GM12878 (cell line): ENCODE measurements around the gene PCED1A. TPM values are rescaled to one million over a fixed set of nuclear protein-coding genes. Genes with fewer than 3 reads are reported as not detected.

Source experiments
- ATAC-seq: fragments of 200-7000 bp; cut with Tn5 transposase; 3 replicates; pipeline ENCODE4 v1.9.1; 2020; ENCODE audit warnings: mild to moderate bottlenecking, moderate library complexity
- BruUV-seq: library from RNA; stranded (reverse); fragments of 400-500 nt; replicated peaks from 2 replicates; lab custom pipeline; 2021; lab: Mats Ljungman, UMichigan
- CTCF ChIA-PET: fragments of 300-600 bp; sonication (Branson Sonifier 250); formaldehyde crosslinking; extraction: SDS; loops from one replicate; lab custom pipeline; 2021; ENCODE audit warnings: inconsistent platforms; lab: Yijun Ruan, JAX
- POLR2A ChIA-PET: fragments of 350-600 bp; formaldehyde crosslinking; extraction: SDS; loops from one replicate; lab custom pipeline; 2021; ENCODE audit warnings: inconsistent platforms; lab: Charles Lee
- RAD21 ChIA-PET: fragments of 300-600 bp; sonication (Branson Sonifier 250); formaldehyde crosslinking; loops from one replicate; lab custom pipeline; 2023; ENCODE audit warnings: antibody characterized with exemption; ENCODE audit not compliant: unreplicated experiment; lab: Charles Lee
- SMC1A ChIA-PET: fragments of 300-600 bp; sonication (Branson Sonifier 250); formaldehyde crosslinking; loops from one replicate; lab custom pipeline; 2023; ENCODE audit not compliant: unreplicated experiment, uncharacterized antibody; lab: Charles Lee
- DNase-seq: peaks from one replicate; pipeline ENCODE4 v3.0.0-alpha.2; 2011; ENCODE audit warnings: low read depth, low spot score
- FAIRE-seq: peaks from 3 replicates; lab custom pipeline; 2011; peaks lifted over from hg19 to GRCh38; lab: Jason Lieb, UNC
- H2AFZ ChIP-seq: 2 replicates; pipeline ENCODE4 v1.6.0; 2011; ENCODE audit warnings: low read depth, low read length, control low read depth; ENCODE audit not compliant: control insufficient read depth
- H3K27ac ChIP-seq: 2 replicates; pipeline ENCODE4 v1.5.1; 2011; ENCODE audit warnings: control low read depth; ENCODE audit not compliant: control insufficient read depth, insufficient read depth
- H3K27me3 ChIP-seq, 2 experiments: replicated peaks in 1 of 2; 2 replicates each; pipeline versions ENCODE4 v1.6.0 to v1.6.1; 2011; ENCODE audit warnings: low read length in 1 of 2; ENCODE audit not compliant: control insufficient read depth in 2 of 2, insufficient read depth in 2 of 2
- H3K36me3 ChIP-seq, 2 experiments: 2 replicates each; pipeline ENCODE4 v1.5.1; 2011; ENCODE audit warnings: low read length in 1 of 2; ENCODE audit not compliant: control insufficient read depth in 2 of 2, insufficient read depth in 2 of 2
- H3K4me1 ChIP-seq: 2 replicates; pipeline ENCODE4 v1.6.1; 2011; ENCODE audit warnings: mild to moderate bottlenecking, low read length, moderate library complexity, mixed read lengths; ENCODE audit not compliant: control insufficient read depth, insufficient read depth
- H3K4me2 ChIP-seq: 2 replicates; pipeline ENCODE4 v1.6.0; 2011; ENCODE audit warnings: control low read depth; ENCODE audit not compliant: control insufficient read depth, insufficient read depth
- H3K4me3 ChIP-seq: fragments of 200-600 bp; sonication (generic); 2 replicates; pipeline ENCODE4 v1.5.1; 2016
- H3K79me2 ChIP-seq: 2 replicates; pipeline ENCODE4 v1.6.0; 2011; ENCODE audit warnings: low read length; ENCODE audit not compliant: control insufficient read depth, insufficient read depth
- H3K9ac ChIP-seq: 2 replicates; pipeline ENCODE4 v1.8.0; 2011; ENCODE audit warnings: low read length, control low read depth, mixed read lengths; ENCODE audit not compliant: control insufficient read depth, insufficient read depth
- H3K9me3 ChIP-seq: replicated peaks from 3 replicates; pipeline ENCODE4 v1.5.1; 2011; ENCODE audit warnings: mild to moderate bottlenecking, low read length; ENCODE audit not compliant: control insufficient read depth, insufficient read depth
- H4K20me1 ChIP-seq: 2 replicates; pipeline ENCODE4 v1.6.0; 2011; ENCODE audit not compliant: control insufficient read depth, insufficient read depth
- BCL11A ChIP-seq: IDR thresholded peaks from 2 replicates; pipeline ENCODE4 v1.6.1; 2011; ENCODE audit warnings: low read depth, low read length
- BHLHE40 ChIP-seq, 2 experiments: fragments of 450-650 bp in 1 of 2; IDR thresholded peaks; 2 replicates each; pipeline ENCODE4 v1.6.1; 2011 to 2017; ENCODE audit warnings: low read depth in 2 of 2, borderline replicate concordance in 1 of 2, improper control_type of control experiment in 1 of 2, low read length in 1 of 2, mild to moderate bottlenecking in 1 of 2
- GABPA ChIP-seq: IDR thresholded peaks from 2 replicates; pipeline ENCODE4 v1.6.1; 2014; ENCODE audit warnings: antibody characterized with exemption, low read depth, mild to moderate bottlenecking, inconsistent platforms
- IKZF1 ChIP-seq: fragments of 450-650 bp; conservative IDR thresholded peaks from 2 replicates; pipeline ENCODE4 v1.6.1; 2017; ENCODE audit warnings: antibody characterized with exemption, mild to moderate bottlenecking
- IKZF2 ChIP-seq, 2 experiments: fragments of 450-650 bp; IDR thresholded peaks; 2 replicates each; pipeline ENCODE4 v1.6.1; 2017; ENCODE audit warnings: mild to moderate bottlenecking in 2 of 2, moderate library complexity in 2 of 2
- MYB ChIP-seq: fragments of 150-350 bp; IDR thresholded peaks from 2 replicates; pipeline ENCODE4 v1.6.1; 2014; ENCODE audit warnings: mild to moderate bottlenecking, low read depth, low read length, borderline replicate concordance
- NFXL1 ChIP-seq: fragments of 450-650 bp; IDR thresholded peaks from 2 replicates; pipeline ENCODE4 v1.6.1; 2017; ENCODE audit warnings: antibody characterized with exemption, mild to moderate bottlenecking, borderline replicate concordance
- PAX5 ChIP-seq: IDR thresholded peaks from 2 replicates; pipeline ENCODE4 v1.6.1; 2011; ENCODE audit warnings: low read depth, low read length, borderline replicate concordance
- RUNX3 ChIP-seq: IDR thresholded peaks from 2 replicates; pipeline ENCODE4 v1.6.1; 2012; ENCODE audit warnings: low read length, inconsistent platforms
- TARDBP ChIP-seq: IDR thresholded peaks from 2 replicates; pipeline ENCODE4 v1.6.1; 2016; ENCODE audit warnings: borderline replicate concordance
- TCF12 ChIP-seq: IDR thresholded peaks from 2 replicates; pipeline ENCODE4 v1.6.1; 2011; ENCODE audit warnings: low read depth, mild to moderate bottlenecking, low read length
- ZNF24 ChIP-seq: fragments of 450-650 bp; IDR thresholded peaks from 2 replicates; pipeline ENCODE4 v1.6.1; 2017; ENCODE audit warnings: antibody characterized with exemption, mild to moderate bottlenecking
- WGBS: methylation state at CpG from one replicate; pipeline ENCODE4 v1.1.6; 2016; ENCODE audit warnings: low lambda C conversion rate; ENCODE audit not compliant: insufficient replicate concordance, insufficient coverage; ENCODE audit errors: missing lambda C conversion rate; 5-methylcytosine and 5-hydroxymethylcytosine counted together
- in situ Hi-C: fragments of 300-500 bp; cut with MboI; formaldehyde crosslinking; loops from 9 replicates; pipeline ENCODE4 v1.14.3; 2018; ENCODE audit warnings: mixed read lengths
- intact Hi-C: fragments of 100-400 bp; cut with micrococcal nuclease; formaldehyde crosslinking; loops from one replicate; pipeline ENCODE4 v1.14.2; 2022; ENCODE audit not compliant: unreplicated experiment
- polyA plus RNA-seq, 11 experiments: library from polyadenylated mRNA; depleted of rRNA in 4 of 11; unstranded in 6 of 11; stranded (reverse) in 5 of 11; fragments of >200 nt; fragmentation: Nextera tagmentation in 4 of 11; fragmentation: Illumina TruSeq in 1 of 11; extraction: Ambion mirVana in 4 of 11; extraction: Trizol in 1 of 11; gene quantifications; 1 replicate in 1 of 11; 2 replicates in 10 of 11; pipeline versions ENCODE4 v1.2.1 to v1.2.3, GENCODE V29; 2011 to 2016; ENCODE audit warnings: inconsistent platforms in 2 of 11, missing spikeins in 2 of 11, low read depth in 1 of 11
- total RNA-seq, 4 experiments: library from RNA; depleted of rRNA in 3 of 4; stranded (reverse); fragments of >200 nt in 3 of 4; fragmentation: Illumina TruSeq in 1 of 4; extraction: Trizol in 1 of 4; gene quantifications; 2 replicates each; pipeline versions ENCODE4 v1.2.1 to v1.2.3, GENCODE V29; 2013 to 2021
- TF ChIP-seq, protein P1 (sequence below): fragments of 450-650 bp; IDR thresholded peaks from 2 replicates; pipeline ENCODE4 v1.6.1; 2014; ENCODE audit warnings: mild to moderate bottlenecking
- TF ChIP-seq, protein P2 (sequence below): IDR thresholded peaks from 2 replicates; pipeline ENCODE4 v1.6.1; 2011; ENCODE audit warnings: low read depth, mild to moderate bottlenecking, low read length, moderate library complexity, borderline replicate concordance; ENCODE audit errors: extremely low read depth

PCED1A gene
- total and polyA plus RNA-seq, 10 of the 15 experiments (the other 5 are each of a cell fraction or from before 2014, with no cell fraction given), result 4.5 to 30.9 (median 12.0) TPM

DNA sequence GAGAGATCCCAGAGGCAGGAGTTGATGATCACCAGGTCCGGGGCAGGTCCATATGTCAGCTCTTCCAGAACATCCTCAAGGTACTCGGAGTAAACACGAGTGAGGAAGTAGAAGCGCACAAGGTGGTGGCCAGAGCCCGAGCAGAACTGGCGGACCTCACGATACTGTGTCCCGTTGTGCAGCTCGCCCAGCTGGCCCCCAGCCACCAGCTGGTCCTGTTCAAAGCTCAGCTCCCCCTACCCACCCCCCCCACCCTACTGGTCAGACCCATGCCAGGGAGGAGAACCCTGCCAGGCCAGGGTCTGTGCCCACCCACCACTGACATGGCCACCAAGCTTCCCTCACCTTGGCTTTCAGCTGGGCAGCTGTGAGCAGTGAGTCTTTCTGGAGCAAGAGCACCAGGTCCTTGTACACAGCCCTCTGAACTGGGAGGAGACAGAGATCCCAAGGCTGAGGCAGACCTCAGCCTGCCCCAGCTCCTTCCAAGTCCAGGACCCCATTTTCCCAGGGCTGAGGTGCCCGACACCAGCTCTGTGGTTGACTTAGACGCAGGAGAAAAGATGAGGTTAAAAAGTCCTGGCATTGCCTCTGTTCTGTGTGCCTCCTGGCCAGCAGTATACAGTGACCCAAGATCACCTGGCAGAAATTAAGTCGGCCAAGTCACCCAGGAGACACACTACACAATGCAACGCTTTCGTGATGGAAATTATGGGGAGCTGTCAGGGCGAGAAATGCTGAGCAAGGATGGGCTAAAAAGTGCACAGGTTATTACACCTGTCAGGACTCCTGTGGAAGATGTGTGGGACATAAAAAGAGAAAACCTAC is 1.4 kb downstream of the PCED1A start:
- WGBS, result 98% methylated on average over 15 of the region's 15 CpGs
- Histone ChIP-seq H3K27me3 (no peaks in the 10 kb centered on the region), H3K79me2 (peaks cover 6% of the 10 kb centered on the region; the same call in 1 of the 2 replicates), H4K20me1 (no peaks in the 10 kb centered on the region), H3K9ac (no peak overlapping the region), H3K36me3 (no peaks in the 10 kb centered on the region), H3K4me1 (peaks cover 14% of the 10 kb centered on the region), H2AFZ (no peak overlapping the region), H3K4me2 (peak overlapping the region; percentile 92), H3K27ac (no peak overlapping the region), H3K4me3 (peak overlapping the region; percentile 83; the same call in 1 of the 2 replicates), H3K9me3 (no peaks in the 10 kb centered on the region)
- FAIRE-seq (no peak), DNase-seq (no peak), ATAC-seq (no peak)
- RAD21 ChIA-PET, result no interaction called here
- in situ Hi-C loops (no loop called here), intact Hi-C loops (no loop called here)
- no peak for TF ChIP-seq ZNF24
- TF ChIP-seq, protein P1, sequence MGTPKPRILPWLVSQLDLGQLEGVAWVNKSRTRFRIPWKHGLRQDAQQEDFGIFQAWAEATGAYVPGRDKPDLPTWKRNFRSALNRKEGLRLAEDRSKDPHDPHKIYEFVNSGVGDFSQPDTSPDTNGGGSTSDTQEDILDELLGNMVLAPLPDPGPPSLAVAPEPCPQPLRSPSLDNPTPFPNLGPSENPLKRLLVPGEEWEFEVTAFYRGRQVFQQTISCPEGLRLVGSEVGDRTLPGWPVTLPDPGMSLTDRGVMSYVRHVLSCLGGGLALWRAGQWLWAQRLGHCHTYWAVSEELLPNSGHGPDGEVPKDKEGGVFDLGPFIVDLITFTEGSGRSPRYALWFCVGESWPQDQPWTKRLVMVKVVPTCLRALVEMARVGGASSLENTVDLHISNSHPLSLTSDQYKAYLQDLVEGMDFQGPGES, result no peak
- SMC1A ChIA-PET, result interaction anchor here (1.2 kb wide), 1 partner anchor 10 kb away, joined by 3 read pairs; no protein-coding TSS in a partner anchor
- POLR2A ChIA-PET, result no interaction called here
- TSS peak; percentile 61 for BruUV-seq
- CTCF ChIA-PET, result interaction anchor here (0.5 kb wide), 1 partner anchor 307 kb away, joined by 4 read pairs; no protein-coding TSS in a partner anchor

DNA sequence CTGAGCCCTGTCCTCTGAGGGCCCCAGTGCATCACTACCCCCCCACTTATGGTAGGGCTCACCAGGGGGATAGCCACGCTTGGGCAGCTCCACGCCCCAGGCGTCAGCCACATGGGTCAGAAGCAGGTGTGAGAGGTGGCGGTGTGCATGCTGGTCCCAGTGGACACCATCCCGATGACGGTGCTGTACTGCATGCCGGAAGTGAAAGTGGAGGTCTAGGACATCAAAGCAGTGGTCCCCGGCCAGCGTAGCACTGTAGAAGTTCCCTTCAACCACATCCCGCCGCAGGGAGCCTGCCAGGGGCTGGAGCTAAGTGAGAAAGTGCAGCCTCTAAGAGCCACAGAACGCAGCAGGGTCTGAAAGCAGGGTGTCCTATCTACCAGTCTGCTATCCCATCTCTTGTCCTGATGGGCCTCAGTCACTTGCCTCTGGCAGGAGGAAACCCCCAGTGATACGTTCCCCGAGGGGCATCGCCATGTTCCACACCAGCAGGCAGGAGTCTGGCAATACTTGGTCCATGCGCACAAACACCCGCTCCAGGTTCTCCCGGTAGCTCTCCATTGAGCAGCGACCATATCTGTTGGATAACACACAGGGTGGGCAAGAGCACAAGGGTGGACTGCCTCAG is 2.2 kb downstream of the PCED1A start:
- WGBS, result 73% methylated on average over 19 of the region's 19 CpGs
- Histone ChIP-seq H3K4me1 (peaks cover 14% of the 10 kb centered on the region), H3K36me3 (no peaks in the 10 kb centered on the region), H2AFZ (no peak overlapping the region), H3K4me2 (peak overlapping the region; percentile 10), H3K79me2 (peaks cover 6% of the 10 kb centered on the region; the same call in 1 of the 2 replicates), H3K9me3 (no peaks in the 10 kb centered on the region), H3K27me3 (no peaks in the 10 kb centered on the region), H3K27ac (no peak overlapping the region), H3K4me3 (no peak overlapping the region), H4K20me1 (no peaks in the 10 kb centered on the region), H3K9ac (no peak overlapping the region)
- BruUV-seq, result no TSS peak
- SMC1A ChIA-PET, result interaction anchor here (1.2 kb wide), 1 partner anchor 11 kb away, joined by 3 read pairs; no protein-coding TSS in a partner anchor
- POLR2A ChIA-PET, result interaction anchor here (0.6 kb wide), 1 partner anchor 364 kb away, joined by 4 read pairs; no protein-coding TSS in a partner anchor
- CTCF ChIA-PET, result interaction anchor here (0.5 kb wide), 1 partner anchor 308 kb away, joined by 4 read pairs; no protein-coding TSS in a partner anchor
- intact Hi-C loops, result no loop called here
- ATAC-seq (peak; percentile 65), FAIRE-seq (no peak), DNase-seq (peak; percentile 34)
- RAD21 ChIA-PET, result no interaction called here
- in situ Hi-C loops, result no loop called here
- TF ChIP-seq BHLHE40 (IDR thresholded peaks at IDR 0.05; ENCODE audit: borderline replicate concordance in 1 of 2, low read depth in 2 of 2, low read length in 1 of 2), result peak; percentile 12 to 79; a peak in 2 of 4 replicates
- 0 out of 2 replicates have a peak, but pooled peaks have one; percentile 16 for TF ChIP-seq TCF12
- peak; percentile 33; the same call in 1 of the 2 replicates for TF ChIP-seq BCL11A
- TF ChIP-seq, protein P2, sequence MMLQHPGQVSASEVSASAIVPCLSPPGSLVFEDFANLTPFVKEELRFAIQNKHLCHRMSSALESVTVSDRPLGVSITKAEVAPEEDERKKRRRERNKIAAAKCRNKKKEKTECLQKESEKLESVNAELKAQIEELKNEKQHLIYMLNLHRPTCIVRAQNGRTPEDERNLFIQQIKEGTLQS, result no peak
- TF ChIP-seq RUNX3, result peak; percentile 89
- peak; percentile 40 to 49; a peak in 2 of 4 replicates for TF ChIP-seq IKZF2 (IDR thresholded peaks at IDR 0.05)
- TF ChIP-seq IKZF1, result peak; percentile 78
- no peak for TF ChIP-seq MYB
- no peak for TF ChIP-seq NFXL1
- TF ChIP-seq PAX5, result peak; percentile 88; the same call in 1 of the 2 replicates
- TF ChIP-seq TARDBP, result no peak
- TF ChIP-seq GABPA, result 0 out of 2 replicates have a peak, but pooled peaks have one; percentile 31
